Osteoblast (primary cell): ENCODE measurements around the gene ESPL1. TPM values are rescaled to one million over a fixed set of nuclear protein-coding genes. Genes with fewer than 3 reads are reported as not detected.
A peak's percentile ranks its signal among the peaks of the same experiment; 100 is the strongest.

Experiments used
- DNase-seq: peaks from one replicate; pipeline ENCODE4 v3.0.0; 2011; ENCODE audit warnings: low spot score, mixed read lengths; ENCODE audit not compliant: insufficient read length; ENCODE audit errors: missing footprints
- H2AFZ ChIP-seq: 2 replicates; pipeline ENCODE4 v1.6.0; 2011; ENCODE audit warnings: mild to moderate bottlenecking, low read length
- H3K27ac ChIP-seq: 2 replicates; pipeline ENCODE4 v1.5.1; 2011; ENCODE audit warnings: mild to moderate bottlenecking, low read depth, low read length, moderate library complexity
- H3K27me3 ChIP-seq: 2 replicates; pipeline ENCODE4 v1.6.0; 2012; ENCODE audit warnings: mild to moderate bottlenecking, control low read depth, inconsistent platforms, low read length, moderate library complexity; ENCODE audit not compliant: insufficient read depth
- H3K36me3 ChIP-seq: 2 replicates; pipeline ENCODE4 v1.5.1; 2011; ENCODE audit warnings: mild to moderate bottlenecking, low read length, control low read depth, moderate library complexity; ENCODE audit not compliant: insufficient read depth
- H3K4me1 ChIP-seq: 2 replicates; pipeline ENCODE4 v1.5.1; 2011; ENCODE audit warnings: mild to moderate bottlenecking, low read length, control low read depth, moderate library complexity; ENCODE audit not compliant: insufficient read depth
- H3K4me2 ChIP-seq: 2 replicates; pipeline ENCODE4 v1.6.0; 2011; ENCODE audit warnings: mild to moderate bottlenecking, low read length; ENCODE audit not compliant: insufficient read depth
- H3K4me3 ChIP-seq: fragments of 200-600 bp; sonication (generic); 3 replicates; pipeline ENCODE4 v1.5.1; 2012; ENCODE audit warnings: mild to moderate bottlenecking, low read length, inconsistent platforms; ENCODE audit not compliant: insufficient read depth
- H3K79me2 ChIP-seq: 2 replicates; pipeline ENCODE4 v1.6.0; 2012; ENCODE audit warnings: mild to moderate bottlenecking, low read length, control low read depth, inconsistent platforms; ENCODE audit not compliant: insufficient read depth
- H3K9me3 ChIP-seq: 2 replicates; pipeline ENCODE4 v1.5.1; 2011; ENCODE audit warnings: low read depth, low read length, control low read depth
- H4K20me1 ChIP-seq: 2 replicates; pipeline ENCODE4 v1.6.0; 2012; ENCODE audit warnings: mild to moderate bottlenecking, low read length, control low read depth; ENCODE audit not compliant: insufficient read depth
- total RNA-seq: library from RNA; depleted of rRNA; stranded (reverse); fragments of >200 nt; gene quantifications from 2 replicates; pipeline ENCODE4 v1.2.3, GENCODE V29; 2012
- TF ChIP-seq, protein P1 (sequence below): IDR thresholded peaks from 2 replicates; pipeline ENCODE4 v1.5.1; 2011; ENCODE audit warnings: mild to moderate bottlenecking, low read depth, low read length, moderate library complexity; ENCODE audit errors: extremely low read depth

ESPL1 gene
- total RNA-seq, 1 donor = 0.72 TPM

DNA sequence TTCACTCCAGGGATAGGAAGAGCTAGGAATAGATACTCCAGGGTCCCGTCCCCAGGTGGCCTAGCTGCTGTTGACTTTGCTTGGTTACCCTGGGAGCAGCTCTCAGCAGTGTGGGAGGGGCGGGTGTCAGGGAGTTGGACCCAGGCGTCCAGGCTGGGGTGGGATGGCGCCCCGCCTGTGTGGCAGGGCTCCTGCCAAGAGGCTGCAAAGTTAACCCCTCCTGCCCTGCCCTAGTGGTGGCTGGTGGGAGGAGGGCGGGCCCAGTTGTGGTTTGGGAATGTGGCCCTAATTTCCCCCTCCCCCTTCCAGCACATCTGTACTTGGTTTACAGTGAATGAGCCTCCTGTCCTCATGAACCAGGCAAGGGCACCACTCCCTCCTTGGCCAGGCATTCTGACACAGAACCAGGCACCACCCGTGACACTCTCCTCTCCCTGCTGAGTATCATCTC, 34.4 kb upstream of the ESPL1 start:
- no peaks in the 10 kb centered on the region for H3K36me3 ChIP-seq
- H3K4me3 ChIP-seq = no peak overlapping the region
- TF ChIP-seq, protein P1, sequence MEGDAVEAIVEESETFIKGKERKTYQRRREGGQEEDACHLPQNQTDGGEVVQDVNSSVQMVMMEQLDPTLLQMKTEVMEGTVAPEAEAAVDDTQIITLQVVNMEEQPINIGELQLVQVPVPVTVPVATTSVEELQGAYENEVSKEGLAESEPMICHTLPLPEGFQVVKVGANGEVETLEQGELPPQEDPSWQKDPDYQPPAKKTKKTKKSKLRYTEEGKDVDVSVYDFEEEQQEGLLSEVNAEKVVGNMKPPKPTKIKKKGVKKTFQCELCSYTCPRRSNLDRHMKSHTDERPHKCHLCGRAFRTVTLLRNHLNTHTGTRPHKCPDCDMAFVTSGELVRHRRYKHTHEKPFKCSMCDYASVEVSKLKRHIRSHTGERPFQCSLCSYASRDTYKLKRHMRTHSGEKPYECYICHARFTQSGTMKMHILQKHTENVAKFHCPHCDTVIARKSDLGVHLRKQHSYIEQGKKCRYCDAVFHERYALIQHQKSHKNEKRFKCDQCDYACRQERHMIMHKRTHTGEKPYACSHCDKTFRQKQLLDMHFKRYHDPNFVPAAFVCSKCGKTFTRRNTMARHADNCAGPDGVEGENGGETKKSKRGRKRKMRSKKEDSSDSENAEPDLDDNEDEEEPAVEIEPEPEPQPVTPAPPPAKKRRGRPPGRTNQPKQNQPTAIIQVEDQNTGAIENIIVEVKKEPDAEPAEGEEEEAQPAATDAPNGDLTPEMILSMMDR = no peak
- peak overlapping the region; percentile 42 for H2AFZ ChIP-seq
- peak overlapping the region; percentile 84 for H3K4me2 ChIP-seq
- H3K27ac ChIP-seq = no peak overlapping the region
- no peaks in the 10 kb centered on the region for H3K9me3 ChIP-seq
- DNase-seq = peak; percentile 78
- peaks cover 15% of the 10 kb centered on the region for H3K27me3 ChIP-seq
- peaks cover 29% of the 10 kb centered on the region for H3K4me1 ChIP-seq
- peaks cover 7% of the 10 kb centered on the region for H3K79me2 ChIP-seq
- H4K20me1 ChIP-seq = no peaks in the 10 kb centered on the region

DNA sequence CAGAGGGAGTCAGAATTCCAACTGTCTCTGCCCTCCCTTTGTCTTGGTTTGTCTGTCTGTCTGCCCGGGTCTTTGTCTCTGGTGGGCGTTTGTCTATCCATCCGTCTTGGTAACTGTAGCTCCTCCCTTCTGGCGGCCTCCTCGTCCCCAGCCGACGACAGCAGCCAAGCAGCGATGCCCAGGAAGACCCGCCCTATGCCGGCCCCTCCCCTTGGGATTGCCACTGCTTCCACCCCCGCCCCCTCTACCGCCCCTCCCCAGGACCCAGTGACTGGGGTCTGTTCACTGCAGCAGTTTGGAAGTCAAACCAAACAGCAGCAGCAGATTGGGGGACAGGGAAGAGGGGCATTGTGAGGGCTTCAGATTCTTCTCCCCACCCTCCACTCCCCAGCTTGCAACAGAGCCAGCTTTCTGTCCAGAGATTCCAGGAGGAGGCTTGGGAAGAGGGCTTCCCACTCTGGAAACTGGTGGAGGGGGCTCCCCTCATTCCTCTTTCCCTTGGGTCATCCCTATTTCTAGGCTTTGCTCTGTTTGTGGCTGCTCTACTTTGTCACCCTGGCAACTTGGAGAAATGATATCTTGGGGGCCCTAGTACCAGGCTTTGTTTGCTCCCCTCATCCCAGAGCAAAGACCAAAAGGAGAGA, 33.7 kb upstream of the ESPL1 start:
- no peaks in the 10 kb centered on the region for H3K9me3 ChIP-seq
- no peaks in the 10 kb centered on the region for H3K36me3 ChIP-seq
- H3K79me2 ChIP-seq = peaks cover 7% of the 10 kb centered on the region
- no peak overlapping the region for H3K4me3 ChIP-seq
- DNase-seq = peak; percentile 38
- peaks cover 15% of the 10 kb centered on the region for H3K27me3 ChIP-seq
- TF ChIP-seq, protein P1 = no peak
- H2AFZ ChIP-seq = peak overlapping the region; percentile 42
- H3K27ac ChIP-seq = no peak overlapping the region
- H4K20me1 ChIP-seq = no peaks in the 10 kb centered on the region
- H3K4me2 ChIP-seq = peak overlapping the region; percentile 84
- peaks cover 29% of the 10 kb centered on the region for H3K4me1 ChIP-seq

DNA sequence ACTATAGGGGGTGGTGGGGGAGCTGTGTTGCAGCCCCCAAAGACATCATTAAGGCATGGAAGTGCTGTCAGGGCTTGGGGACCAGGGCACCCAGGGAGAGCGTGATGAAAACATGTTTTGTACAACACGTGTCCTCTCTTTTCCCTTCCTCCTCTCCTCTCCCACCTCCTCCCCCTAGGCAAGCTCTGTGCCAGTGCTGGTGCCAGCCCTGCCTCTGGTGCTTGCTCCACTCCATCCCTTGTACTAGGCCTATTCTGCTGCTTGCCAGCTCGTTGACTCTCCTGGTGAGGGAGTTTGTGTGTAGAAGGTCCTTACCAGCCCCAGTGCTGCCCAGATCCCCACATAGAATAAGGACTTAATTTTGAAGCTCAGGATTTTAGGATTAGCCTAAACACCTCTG, 32.9 kb upstream of the ESPL1 start:
- Histone ChIP-seq H3K4me1 (peaks cover 29% of the 10 kb centered on the region), H3K79me2 (peaks cover 7% of the 10 kb centered on the region), H3K4me3 (no peak overlapping the region), H4K20me1 (no peaks in the 10 kb centered on the region), H3K9me3 (no peaks in the 10 kb centered on the region), H3K27me3 (peaks cover 15% of the 10 kb centered on the region), H3K4me2 (no peak overlapping the region), H2AFZ (no peak overlapping the region), H3K36me3 (no peaks in the 10 kb centered on the region), H3K27ac (no peak overlapping the region)
- DNase-seq = peak; percentile 46
- TF ChIP-seq, protein P1 = no peak

DNA sequence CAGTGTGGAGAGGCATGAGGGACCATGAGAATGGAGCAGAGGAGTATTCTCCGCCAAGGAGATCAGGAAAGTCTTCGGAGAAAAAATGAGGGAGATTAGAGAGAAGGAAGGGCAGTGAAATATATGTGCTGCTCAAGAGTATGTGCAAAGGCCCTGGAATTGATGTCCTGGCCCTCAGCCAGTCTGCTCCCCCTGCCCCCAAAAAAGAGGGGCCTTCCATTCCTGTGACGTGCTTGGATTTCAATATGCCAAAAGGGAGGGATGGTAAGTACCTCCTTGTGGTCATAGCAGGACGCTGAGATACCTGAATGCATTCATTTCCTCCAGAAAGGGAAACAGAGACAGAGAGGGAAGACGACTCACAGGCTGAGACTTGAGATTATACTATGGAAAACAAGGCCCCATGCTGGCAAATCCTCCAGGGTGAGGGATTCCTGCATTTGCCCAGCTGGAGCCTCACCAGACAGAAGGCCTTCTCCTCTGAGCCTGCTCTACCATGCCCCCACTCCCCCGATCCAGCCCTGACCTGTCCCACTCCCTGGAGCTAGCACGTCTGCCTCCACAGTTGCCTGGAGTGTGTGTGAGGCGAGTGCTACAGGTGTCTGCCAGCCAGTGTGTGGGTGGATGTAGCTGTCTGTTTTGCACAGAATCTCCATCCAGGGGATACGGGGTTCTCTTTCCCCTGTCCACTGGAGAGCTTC, 32.2 kb upstream of the ESPL1 start:
- H3K27ac ChIP-seq = no peak overlapping the region
- H3K4me2 ChIP-seq = no peak overlapping the region
- no peaks in the 10 kb centered on the region for H3K36me3 ChIP-seq
- peak; percentile 50 for DNase-seq
- H3K4me3 ChIP-seq = no peak overlapping the region
- H2AFZ ChIP-seq = no peak overlapping the region
- H3K27me3 ChIP-seq = peaks cover 16% of the 10 kb centered on the region
- no peaks in the 10 kb centered on the region for H3K9me3 ChIP-seq
- TF ChIP-seq, protein P1 = no peak
- H4K20me1 ChIP-seq = no peaks in the 10 kb centered on the region
- H3K4me1 ChIP-seq = peaks cover 27% of the 10 kb centered on the region
- H3K79me2 ChIP-seq = peaks cover 6% of the 10 kb centered on the region
